Trophoblast cell (in vitro differentiated cells and primary cell): Measurements from ENCODE around the gene SRPK3.
A peak's percentile ranks its signal among the peaks of the same experiment; 100 is the strongest.

ENCODE experiments used
- DNase-seq, 2 donors: peaks; one replicate each; pipeline ENCODE4 v3.0.0-alpha.2; 2016
- H2AFZ ChIP-seq: 2 replicates; pipeline ENCODE4 v1.6.1; 2013; ENCODE audit warnings: low read length, moderate library complexity, mild to moderate bottlenecking; ENCODE audit not compliant: insufficient read depth, poor library complexity
- H2AK5ac ChIP-seq: 2 replicates; pipeline ENCODE4 v1.6.1; 2013; ENCODE audit warnings: mild to moderate bottlenecking, low read length
- H2BK120ac ChIP-seq: 2 replicates; pipeline ENCODE4 v1.6.1; 2013; ENCODE audit warnings: low read length, mild to moderate bottlenecking, moderate library complexity; ENCODE audit not compliant: insufficient read depth, poor library complexity
- H2BK12ac ChIP-seq: 2 replicates; pipeline ENCODE4 v1.6.1; 2013; ENCODE audit warnings: mild to moderate bottlenecking, low read length, moderate library complexity
- H2BK5ac ChIP-seq: 2 replicates; pipeline ENCODE4 v1.6.1; 2013; ENCODE audit warnings: low read length, low read depth, moderate library complexity, mild to moderate bottlenecking; ENCODE audit not compliant: poor library complexity
- H3K14ac ChIP-seq: 2 replicates; pipeline ENCODE4 v1.6.1; 2013; ENCODE audit warnings: mild to moderate bottlenecking, low read length
- H3K18ac ChIP-seq: 2 replicates; pipeline ENCODE4 v1.6.1; 2013; ENCODE audit warnings: mild to moderate bottlenecking, low read length
- H3K23ac ChIP-seq: 2 replicates; pipeline ENCODE4 v1.6.1; 2013; ENCODE audit warnings: low read length
- H3K27ac ChIP-seq: 2 replicates; pipeline ENCODE4 v1.5.1; 2013; ENCODE audit warnings: low read depth, mild to moderate bottlenecking, inconsistent platforms, low read length, moderate library complexity
- H3K27me3 ChIP-seq: 2 replicates; pipeline ENCODE4 v1.6.1; 2013; ENCODE audit warnings: inconsistent platforms, mild to moderate bottlenecking, low read length, moderate library complexity; ENCODE audit not compliant: insufficient read depth
- H3K36me3 ChIP-seq, 2 experiments: 1 replicate in 1 of 2; 2 replicates in 1 of 2; pipeline ENCODE4 v1.6.1; 2013; ENCODE audit warnings: low read length in 2 of 2, mild to moderate bottlenecking in 2 of 2, moderate library complexity in 1 of 2; ENCODE audit not compliant: insufficient read depth in 2 of 2, control insufficient read depth in 1 of 2
- H3K4ac ChIP-seq: 2 replicates; pipeline ENCODE4 v1.6.1; 2013; ENCODE audit warnings: low read depth, mild to moderate bottlenecking, low read length, moderate library complexity
- H3K4me1 ChIP-seq, 2 experiments: 1 replicate in 1 of 2; 2 replicates in 1 of 2; pipeline ENCODE4 v1.6.1; 2013; ENCODE audit warnings: low read length in 2 of 2, mild to moderate bottlenecking in 2 of 2, moderate library complexity in 1 of 2; ENCODE audit not compliant: insufficient read depth in 2 of 2, control insufficient read depth in 1 of 2
- H3K4me2 ChIP-seq: 2 replicates; pipeline ENCODE4 v1.6.1; 2013; ENCODE audit warnings: inconsistent platforms, mild to moderate bottlenecking, low read length, moderate library complexity
- H3K4me3 ChIP-seq: 2 replicates; pipeline ENCODE4 v1.5.1; 2013; ENCODE audit warnings: mild to moderate bottlenecking, low read depth, low read length, inconsistent platforms
- H3K79me1 ChIP-seq: one replicate; pipeline ENCODE4 v1.6.1; 2013; ENCODE audit warnings: low read length
- H3K79me2 ChIP-seq: 2 replicates; pipeline ENCODE4 v1.6.1; 2013; ENCODE audit warnings: low read length, mild to moderate bottlenecking; ENCODE audit not compliant: control insufficient read depth, insufficient read depth, poor library complexity
- H3K9ac ChIP-seq: 2 replicates; pipeline ENCODE4 v1.6.1; 2013; ENCODE audit warnings: mild to moderate bottlenecking, low read length
- H3K9me3 ChIP-seq: 2 replicates; pipeline ENCODE4 v1.6.1; 2013; ENCODE audit warnings: low read depth, mild to moderate bottlenecking, control low read depth, inconsistent platforms, low read length; ENCODE audit not compliant: insufficient read depth
- H4K12ac ChIP-seq: 2 replicates; pipeline ENCODE4 v1.6.1; 2013; ENCODE audit warnings: low read depth, mild to moderate bottlenecking, low read length, moderate library complexity
- H4K8ac ChIP-seq: 2 replicates; pipeline ENCODE4 v1.6.1; 2013; ENCODE audit warnings: low read depth, mild to moderate bottlenecking, low read length, moderate library complexity
- H4K91ac ChIP-seq: one replicate; pipeline ENCODE4 v1.6.1; 2013; ENCODE audit warnings: low read depth, mild to moderate bottlenecking, low read length, moderate library complexity
- WGBS: extraction: QIAGEN DNeasy Blood & Tissue Kit; methylation state at CpG from one replicate; pipeline ENCODE4 v1.1.7; 2013; ENCODE audit warnings: missing lambda C conversion rate; ENCODE audit not compliant: insufficient read length, insufficient coverage; ENCODE audit errors: extremely low coverage; 5-methylcytosine and 5-hydroxymethylcytosine counted together

The SRPK3 gene

DNA sequence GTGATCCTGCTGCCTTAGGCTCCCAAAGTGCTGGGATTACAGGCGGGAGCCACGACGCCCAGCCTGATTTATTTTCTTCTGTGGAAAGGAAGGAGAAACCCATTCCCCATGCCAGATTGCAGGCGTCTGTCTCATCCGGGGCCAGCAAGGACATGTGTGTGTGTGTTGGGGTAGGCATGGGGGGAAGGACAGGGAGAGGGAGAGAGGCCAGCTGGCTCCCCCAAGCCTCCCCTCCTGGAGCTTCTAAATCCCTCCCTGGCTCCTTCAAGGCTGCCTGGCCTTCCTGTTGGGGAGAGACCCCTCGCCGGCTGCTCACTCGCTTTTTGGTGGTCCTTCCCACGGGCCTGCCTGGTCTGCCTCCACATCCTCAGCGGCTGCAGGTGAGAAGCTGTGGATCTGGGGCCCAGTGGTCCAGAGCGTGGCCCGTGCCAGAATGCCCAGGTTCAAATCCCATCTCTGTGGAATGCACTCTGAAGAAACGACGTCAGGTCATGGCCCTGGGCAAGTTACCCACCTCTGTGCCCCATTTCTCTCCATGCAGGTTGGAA lies 18.1 kb upstream of the SRPK3 start:
- Histone ChIP-seq H3K14ac (no peak overlapping the region), H3K18ac (no peak overlapping the region), H2BK120ac (no peak overlapping the region), H2AFZ (no peak overlapping the region), H3K4me1 (no peaks in the 10 kb centered on the region), H3K4ac (no peak overlapping the region), H2BK12ac (no peak overlapping the region), H3K9me3 (no peaks in the 10 kb centered on the region), H3K36me3 (no peaks in the 10 kb centered on the region), H4K12ac (no peak overlapping the region), H3K23ac (no peak overlapping the region), H3K9ac (no peak overlapping the region), H3K27me3 (no peaks in the 10 kb centered on the region), H3K27ac (no peak overlapping the region), H3K4me2 (no peak overlapping the region), H3K4me3 (no peak overlapping the region), H4K91ac (no peak overlapping the region), H3K79me2 (no peaks in the 10 kb centered on the region), H2AK5ac (no peak overlapping the region), H4K8ac (no peak overlapping the region), H2BK5ac (no peak overlapping the region), H3K79me1 (no peaks in the 10 kb centered on the region)
- DNase-seq, result no peak
- no CpG with 5 or more reads among the region's 14 CpGs for WGBS

DNA sequence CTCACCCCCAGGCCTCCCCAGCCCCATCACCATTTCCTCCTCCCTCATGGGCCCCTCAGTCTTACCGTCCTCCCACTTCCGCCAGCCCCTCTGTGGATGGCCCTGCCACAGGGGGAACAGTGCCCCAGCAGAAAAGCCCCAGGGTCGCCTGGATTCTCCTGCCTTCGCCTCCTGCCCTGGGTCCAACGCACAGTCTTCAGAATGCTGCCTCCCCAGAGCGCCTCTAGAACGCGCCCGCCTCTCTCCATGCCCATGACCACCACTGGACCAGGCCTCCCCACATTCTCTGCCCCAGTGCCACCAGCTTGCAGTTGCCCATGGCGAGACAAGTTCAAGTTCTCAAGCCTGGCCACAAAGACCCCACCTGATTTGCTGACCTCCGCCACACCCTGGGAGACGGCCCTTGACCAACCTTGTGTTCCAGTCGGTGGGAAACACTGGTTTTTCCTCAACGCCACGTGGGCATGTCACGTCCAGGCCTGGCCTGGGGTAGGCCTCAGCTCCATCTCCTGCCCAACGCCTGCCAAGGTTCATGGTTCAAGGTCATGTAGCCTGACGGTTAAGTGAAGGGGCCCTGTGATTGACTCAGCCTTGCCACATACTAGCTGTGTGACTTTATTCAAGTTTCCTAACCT lies 17.4 kb upstream of the SRPK3 start:
- Histone ChIP-seq H3K18ac (no peak overlapping the region), H2AFZ (no peak overlapping the region), H3K14ac (no peak overlapping the region), H3K4me3 (no peak overlapping the region), H3K4me1 (no peaks in the 10 kb centered on the region), H2AK5ac (no peak overlapping the region), H3K9me3 (no peaks in the 10 kb centered on the region), H2BK5ac (no peak overlapping the region), H4K8ac (no peak overlapping the region), H3K79me2 (no peaks in the 10 kb centered on the region), H3K27ac (no peak overlapping the region), H3K27me3 (no peaks in the 10 kb centered on the region), H2BK12ac (no peak overlapping the region), H4K12ac (no peak overlapping the region), H3K36me3 (no peaks in the 10 kb centered on the region), H3K9ac (no peak overlapping the region), H3K79me1 (no peaks in the 10 kb centered on the region), H4K91ac (no peak overlapping the region), H2BK120ac (no peak overlapping the region), H3K4me2 (no peak overlapping the region), H3K4ac (no peak overlapping the region), H3K23ac (no peak overlapping the region)
- DNase-seq, result no peak
- no CpG with 5 or more reads among the region's 18 CpGs for WGBS

DNA sequence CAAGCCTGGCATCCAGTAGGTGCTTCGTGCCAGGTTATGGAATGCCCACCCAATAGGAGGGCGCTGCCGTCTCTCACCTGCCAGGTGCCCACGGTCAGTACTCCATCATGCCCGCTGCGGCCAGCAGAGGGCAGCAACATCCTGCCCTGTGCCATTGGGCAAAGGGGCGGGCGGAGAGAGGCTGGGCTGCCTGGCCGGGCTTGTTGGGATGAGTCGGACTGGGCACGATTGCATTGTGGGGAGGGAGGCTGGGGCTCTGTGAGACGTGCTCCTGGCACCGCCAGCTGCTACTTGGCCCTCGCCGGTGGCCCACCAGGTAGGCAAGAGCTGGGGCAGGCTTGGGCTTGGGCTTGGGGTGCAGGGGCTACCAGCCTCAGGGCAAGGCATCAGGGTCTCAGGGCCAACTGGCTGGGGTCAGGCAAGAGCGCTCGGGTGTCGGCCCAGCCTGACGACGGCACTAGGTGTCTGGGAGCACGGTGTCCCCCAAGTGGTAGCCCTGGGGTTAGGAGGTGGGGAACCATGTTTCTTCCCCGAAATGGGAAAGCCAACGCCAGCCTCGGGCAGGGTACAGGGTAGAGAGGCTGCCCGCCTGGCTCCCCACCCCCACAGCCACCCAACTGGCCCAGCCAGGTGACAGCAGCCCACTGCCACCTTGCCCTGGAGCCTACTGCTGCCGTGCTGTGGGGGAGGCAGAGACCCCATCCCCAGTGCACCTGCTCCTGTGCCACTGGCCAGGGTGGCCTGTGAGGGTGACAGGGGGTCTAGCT lies 16.7 kb upstream of the SRPK3 start, which contains the start of gene PLXNB3:
TSS of gene PLXNB3 (plus strand) at position 261 of the 767 bp plus-strand sequence. CDS start 1,287 bp downstream, outside the sequence.
- no CpG with 5 or more reads among the region's 26 CpGs for WGBS
- no peaks in the 10 kb centered on the region for H3K36me3 ChIP-seq

DNA sequence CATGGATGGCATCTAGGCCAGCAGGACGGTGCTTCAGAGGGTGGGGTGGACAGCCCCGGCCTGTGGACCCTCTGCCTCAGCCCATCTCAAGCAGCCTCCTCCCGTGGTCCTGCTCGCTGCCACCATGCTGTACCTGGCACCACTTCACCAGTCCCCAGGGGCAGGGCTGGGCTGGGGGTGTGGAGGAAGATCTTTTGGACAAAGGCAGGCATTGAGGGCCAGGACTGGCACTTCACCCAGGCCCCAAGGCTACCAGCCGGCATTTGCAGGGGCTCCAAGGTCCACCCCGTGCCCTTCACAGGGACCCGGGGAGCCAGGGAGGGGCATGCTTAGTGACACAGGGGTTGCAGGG lies 16.1 kb upstream of the SRPK3 start:
- no peak overlapping the region for H3K27ac ChIP-seq
- H3K4me3 ChIP-seq, result no peak overlapping the region
- H2BK120ac ChIP-seq, result no peak overlapping the region
- no peak overlapping the region for H2BK12ac ChIP-seq
- H4K8ac ChIP-seq, result no peak overlapping the region
- H3K9ac ChIP-seq, result no peak overlapping the region
- H4K12ac ChIP-seq, result no peak overlapping the region
- H2AK5ac ChIP-seq, result no peak overlapping the region
- H3K18ac ChIP-seq, result no peak overlapping the region
- no peaks in the 10 kb centered on the region for H3K27me3 ChIP-seq
- no peak overlapping the region for H4K91ac ChIP-seq
- H3K9me3 ChIP-seq, result no peaks in the 10 kb centered on the region
- no peak overlapping the region for H3K4me2 ChIP-seq
- no peaks in the 10 kb centered on the region for H3K79me2 ChIP-seq
- DNase-seq, result no peak
- no CpG with 5 or more reads among the region's 7 CpGs for WGBS
- H3K14ac ChIP-seq, result no peak overlapping the region
- H2AFZ ChIP-seq, result no peak overlapping the region
- no peak overlapping the region for H3K4ac ChIP-seq
- H3K23ac ChIP-seq, result no peak overlapping the region
- H2BK5ac ChIP-seq, result no peak overlapping the region
- H3K79me1 ChIP-seq, result no peaks in the 10 kb centered on the region
- H3K36me3 ChIP-seq, result no peaks in the 10 kb centered on the region
- no peaks in the 10 kb centered on the region for H3K4me1 ChIP-seq

More for the DNA sequence above, 16.7 kb upstream of the SRPK3 start, which contains the start of gene PLXNB3:
- Histone ChIP-seq H2BK5ac (no peak within 1 kb of the TSS), H4K12ac (no peak within 1 kb of the TSS), H4K91ac (no peak within 1 kb of the TSS), H2AFZ (no peak within 1 kb of the TSS), H3K27ac (no peak within 1 kb of the TSS), H4K8ac (no peak within 1 kb of the TSS), H2BK12ac (no peak within 1 kb of the TSS), H3K4me2 (no peak within 1 kb of the TSS), H3K4ac (no peak within 1 kb of the TSS), H3K27me3 (no peaks in the 10 kb centered on the region), H3K4me1 (no peaks in the 10 kb centered on the region), H3K23ac (no peak within 1 kb of the TSS), H3K4me3 (no peak within 1 kb of the TSS), H3K9ac (no peak within 1 kb of the TSS), H3K79me1 (no peaks in the 10 kb centered on the region), H3K14ac (no peak within 1 kb of the TSS), H3K18ac (no peak within 1 kb of the TSS), H2BK120ac (no peak within 1 kb of the TSS), H3K79me2 (no peaks in the 10 kb centered on the region), H3K9me3 (no peaks in the 10 kb centered on the region), H2AK5ac (no peak within 1 kb of the TSS)
- peak; percentile 51 to 85 for DNase-seq
